ENCODE data around the gene CALHM1.

The CALHM1 gene

DNA sequence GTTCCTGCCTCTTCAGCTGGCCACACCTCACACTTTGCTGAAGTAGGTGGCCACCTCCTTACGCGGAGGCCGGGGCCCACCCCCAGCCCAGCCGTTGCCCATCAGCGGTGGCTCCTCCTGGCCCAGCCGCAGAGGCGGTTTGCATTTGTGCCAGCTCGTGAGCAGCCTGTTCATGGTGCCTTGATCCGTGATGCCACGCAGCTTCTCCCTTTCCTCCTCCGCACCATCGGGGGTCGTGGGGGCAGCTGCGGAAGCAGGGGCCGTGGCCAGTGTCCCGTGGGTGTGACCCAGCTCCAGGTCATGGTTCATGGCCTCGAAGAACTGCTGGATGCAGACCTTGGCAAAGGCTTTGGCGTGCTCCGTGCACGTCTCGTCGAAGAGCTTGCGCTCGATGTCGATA lies 3.5 kb downstream of the CALHM1 start:
- no peak for DNase-seq (ENCODE audit: low read depth in 2 of 2)

DNA sequence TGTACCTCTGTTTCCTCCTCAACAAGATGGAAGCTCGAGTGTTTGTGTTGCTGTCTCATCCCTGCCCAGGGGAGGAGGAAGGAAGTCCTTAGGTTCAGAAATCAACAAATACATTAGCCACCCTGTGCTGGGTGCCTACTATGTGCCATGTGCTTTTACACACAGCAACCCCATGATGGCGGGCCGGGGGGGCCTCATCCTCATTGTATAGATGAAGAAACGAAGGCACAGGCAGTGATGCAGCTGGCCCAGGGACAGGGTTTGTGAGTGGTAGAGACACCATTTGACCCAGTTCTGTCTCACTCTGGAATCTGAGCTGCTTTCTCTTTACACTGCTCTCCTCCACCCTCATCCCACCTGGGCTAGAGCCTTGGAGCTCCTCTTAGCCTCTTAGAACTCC lies 4.7 kb downstream of the CALHM1 start:
- no peak for DNase-seq (ENCODE audit: low read depth in 2 of 2)

DNA sequence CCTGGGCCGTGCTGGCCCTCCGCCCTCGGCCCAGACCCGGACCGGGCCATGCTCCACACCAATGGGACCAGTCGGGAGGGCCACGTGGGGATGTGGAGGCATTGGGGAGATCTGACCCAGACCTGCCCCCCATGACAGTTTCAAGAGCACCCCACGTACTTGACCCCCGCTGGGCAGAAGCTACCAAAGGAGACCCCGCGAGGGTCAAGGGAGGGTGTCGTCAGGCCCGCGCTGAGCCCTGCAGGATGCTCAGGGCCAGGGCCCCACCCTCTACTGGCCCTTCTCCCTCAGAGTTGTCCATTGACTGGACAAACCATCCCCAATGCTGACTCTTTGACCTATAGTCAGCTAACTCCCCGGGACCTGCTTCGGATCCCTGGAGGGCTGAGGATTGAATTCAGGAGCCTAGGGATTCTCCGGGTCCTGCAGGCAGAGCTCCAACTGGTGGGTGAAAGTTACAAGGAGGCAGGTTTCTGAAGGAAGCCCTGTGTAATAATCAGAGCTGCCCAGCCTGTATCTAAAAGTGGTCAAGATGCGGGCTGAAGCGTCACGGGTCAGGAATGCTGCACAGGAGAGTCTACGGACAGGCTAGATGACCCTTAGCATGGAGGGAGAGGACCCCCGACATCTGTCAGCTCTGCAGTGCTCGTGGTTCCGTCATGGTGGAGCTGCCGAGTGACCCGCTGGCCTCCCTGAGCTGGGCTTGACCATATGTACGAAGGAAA lies 6.0 kb downstream of the CALHM1 start:
- no peak for DNase-seq (ENCODE audit: low read depth in 2 of 2)

DNA sequence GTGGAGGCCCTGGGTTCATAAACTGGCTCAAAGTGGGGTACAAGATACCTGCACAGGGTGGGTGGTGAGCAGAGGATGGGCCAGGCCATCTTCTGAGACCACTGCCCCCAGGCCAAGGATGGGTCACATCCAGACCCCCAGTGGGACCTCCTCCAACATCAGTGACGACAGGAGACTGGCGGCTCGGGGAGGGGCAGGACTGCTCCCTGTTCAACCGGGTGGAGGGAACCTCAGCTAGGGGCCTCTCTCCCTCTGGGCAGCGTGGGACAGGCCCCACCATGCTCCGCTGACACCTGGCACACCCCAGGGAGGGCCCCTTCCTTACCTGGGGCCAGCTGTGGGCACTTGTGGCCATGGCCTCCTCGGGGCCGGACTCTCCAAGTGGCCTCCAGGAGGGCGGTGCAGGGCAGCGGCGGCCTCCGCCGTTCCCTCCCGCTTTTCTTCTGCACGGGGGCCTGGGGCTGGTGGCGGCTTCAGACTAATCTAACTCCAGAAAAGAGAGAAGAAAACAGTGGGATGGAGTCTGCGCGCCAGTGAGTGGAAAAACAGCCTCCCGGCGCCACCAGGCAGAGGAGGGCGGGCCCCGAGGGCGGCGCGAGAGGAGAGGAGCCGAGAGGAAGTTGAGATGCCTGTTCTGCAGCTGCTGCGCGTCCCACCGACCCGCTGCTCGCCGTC lies 6.7 kb downstream of the CALHM1 start, which contains the start of gene CALHM2:
Gene CALHM2 (minus strand): TSS at position 540 of the 675 bp plus-strand sequence. CDS start 2,429 bp downstream, outside the sequence.
- peak; percentile 19 to 23 for DNase-seq (ENCODE audit: low read depth in 2 of 2)

DNA sequence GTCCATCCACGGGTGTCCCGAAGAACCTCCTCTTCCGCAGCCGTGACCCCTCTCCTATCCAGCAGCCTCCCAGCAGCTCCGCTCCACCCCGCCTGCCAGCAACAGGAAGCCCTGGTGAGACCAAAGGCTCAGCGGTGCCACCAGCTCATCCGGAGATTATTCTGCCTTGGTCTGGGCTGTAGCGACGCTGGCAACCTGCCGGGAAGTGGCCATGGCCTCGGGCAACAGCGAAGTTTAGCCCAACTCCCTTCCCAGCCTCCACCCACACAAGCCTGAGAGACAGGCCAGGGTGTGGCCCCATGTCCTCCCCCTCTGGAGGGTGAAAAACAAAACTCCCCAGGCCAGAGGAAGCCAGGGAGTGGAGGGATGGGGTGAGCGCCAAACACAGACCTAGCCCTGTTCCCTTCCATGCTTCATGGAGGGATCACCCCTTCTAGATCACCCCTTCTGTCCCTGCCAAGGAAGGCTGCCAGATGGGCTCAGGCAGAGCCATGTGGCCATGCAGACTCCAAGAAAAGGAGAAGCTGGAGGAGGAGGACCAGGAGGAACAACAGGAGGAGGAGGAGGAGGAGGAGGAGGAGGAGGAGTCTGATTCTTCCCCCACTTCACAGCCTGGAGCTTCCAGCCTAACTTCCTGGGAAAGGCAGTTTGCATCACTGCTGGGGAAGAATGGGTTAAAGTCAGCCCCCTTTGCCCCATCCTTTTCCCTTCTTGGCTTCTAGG lies 7.4 kb downstream of the CALHM1 start:
- no peak for DNase-seq (ENCODE audit: low read depth in 2 of 2)

DNA sequence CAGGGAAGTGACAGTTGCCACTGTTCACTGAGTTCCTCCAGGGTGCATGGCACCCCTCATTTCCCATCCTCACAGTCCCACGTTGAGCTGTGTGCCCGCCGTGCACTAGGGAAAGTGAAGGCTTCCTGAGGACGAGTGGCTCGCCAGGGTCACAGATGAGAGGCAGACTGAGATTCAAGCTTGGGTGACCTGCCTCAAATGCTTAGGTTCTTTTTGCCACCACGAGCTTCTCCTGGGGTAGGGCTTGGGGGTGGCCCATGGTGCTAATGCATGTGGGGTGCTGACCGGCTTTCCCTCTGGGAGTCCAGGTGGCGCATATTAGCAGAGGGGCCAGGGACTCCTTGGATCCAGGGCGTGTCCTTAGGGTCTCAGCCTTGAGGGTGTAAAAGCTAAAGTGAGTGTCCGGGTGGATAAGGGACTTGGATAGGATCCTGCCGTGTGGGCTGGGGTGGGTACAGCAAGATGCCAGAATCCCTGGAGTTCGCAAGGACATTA lies 8.5 kb downstream of the CALHM1 start:
- DNase-seq (ENCODE audit: low read depth in 2 of 2) = no peak

DNA sequence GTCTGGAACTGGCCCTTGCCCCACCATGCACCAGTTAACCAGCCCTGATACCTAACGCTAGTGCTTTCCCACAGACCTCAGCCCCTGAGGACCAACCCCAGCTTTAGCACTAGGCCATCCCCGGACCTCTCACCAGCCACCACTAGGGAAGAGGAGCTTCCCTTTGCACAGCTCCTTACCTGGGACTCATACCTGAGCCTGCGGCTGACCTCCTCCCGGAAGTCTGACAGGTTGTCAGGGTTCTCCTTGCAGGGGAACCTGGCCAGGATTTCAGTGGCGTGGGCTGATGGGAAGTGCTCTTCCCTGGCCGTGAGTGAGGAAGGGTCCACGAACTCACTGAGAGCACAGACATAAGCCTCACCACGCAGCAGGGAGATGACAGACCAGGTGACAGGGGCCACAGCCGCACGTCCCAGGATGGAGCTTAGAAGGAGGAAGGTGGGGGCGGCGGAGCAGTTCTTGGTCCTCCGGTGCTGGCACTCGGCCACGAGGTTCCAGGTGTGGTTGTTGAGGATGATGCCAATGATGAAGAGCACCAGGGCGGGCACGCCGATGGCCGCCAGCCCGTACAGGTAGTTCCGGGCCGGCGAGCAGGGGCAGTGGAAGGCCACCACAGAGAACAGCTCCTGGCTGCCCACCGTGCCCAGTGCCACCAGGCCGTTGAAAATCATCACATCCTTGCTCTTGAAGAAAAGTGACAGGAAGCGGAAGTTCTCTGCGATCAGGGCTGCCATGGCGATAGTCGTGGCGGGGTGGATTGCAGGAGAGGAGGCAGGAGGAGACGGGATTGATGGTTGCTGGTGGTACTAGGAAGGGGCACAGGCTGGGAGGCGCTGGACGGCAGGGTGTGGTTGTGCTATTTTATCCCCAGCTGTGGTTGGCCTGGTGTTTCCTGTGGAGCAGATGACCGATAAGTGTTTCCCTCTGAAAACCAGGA lies 9.2 kb downstream of the CALHM1 start:
- DNase-seq (ENCODE audit: low read depth in 2 of 2) = no peak

DNA sequence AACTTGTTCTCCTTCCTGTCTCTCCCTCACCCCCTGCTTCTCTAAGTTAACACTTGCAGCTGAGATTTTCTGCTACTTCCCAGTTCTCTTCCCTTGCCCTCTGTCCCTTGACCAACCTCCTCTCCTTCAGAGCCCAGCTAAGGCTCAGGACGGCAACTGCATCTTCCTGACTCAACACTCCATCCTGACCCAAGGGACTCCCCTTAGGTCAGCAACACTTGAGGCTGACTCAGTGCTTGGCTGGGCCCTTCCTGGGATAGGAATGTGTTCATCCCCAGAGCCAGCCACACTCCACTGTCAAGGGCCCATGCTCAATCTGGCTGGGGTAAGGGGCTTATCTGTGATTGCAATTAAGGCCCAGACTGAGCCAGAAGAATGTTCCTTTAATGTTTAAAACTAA lies 10.0 kb downstream of the CALHM1 start:
- no peak for DNase-seq (ENCODE audit: low read depth in 2 of 2)

DNA sequence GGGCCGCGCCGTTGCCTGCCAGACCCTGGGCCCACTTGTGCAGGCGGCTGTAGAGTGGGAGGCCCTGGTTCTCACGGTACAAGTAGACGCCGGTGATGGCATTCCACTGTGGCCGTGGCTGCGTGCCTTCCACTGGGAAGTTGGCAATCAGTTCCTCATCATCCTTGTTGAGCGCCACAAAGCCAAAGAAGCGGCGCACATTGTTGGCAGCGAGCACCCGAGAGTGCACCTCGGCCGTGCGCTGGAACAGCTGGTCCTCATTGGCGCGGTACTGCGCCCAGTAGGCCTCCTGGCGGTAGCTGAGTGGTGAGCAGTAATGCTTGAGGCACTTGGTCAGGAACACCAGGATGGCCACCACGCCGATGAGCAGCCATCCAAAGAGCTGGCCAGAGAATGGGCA lies 11.5 kb downstream of the CALHM1 start:
- DNase-seq (ENCODE audit: low read depth in 2 of 2) = no peak

DNA sequence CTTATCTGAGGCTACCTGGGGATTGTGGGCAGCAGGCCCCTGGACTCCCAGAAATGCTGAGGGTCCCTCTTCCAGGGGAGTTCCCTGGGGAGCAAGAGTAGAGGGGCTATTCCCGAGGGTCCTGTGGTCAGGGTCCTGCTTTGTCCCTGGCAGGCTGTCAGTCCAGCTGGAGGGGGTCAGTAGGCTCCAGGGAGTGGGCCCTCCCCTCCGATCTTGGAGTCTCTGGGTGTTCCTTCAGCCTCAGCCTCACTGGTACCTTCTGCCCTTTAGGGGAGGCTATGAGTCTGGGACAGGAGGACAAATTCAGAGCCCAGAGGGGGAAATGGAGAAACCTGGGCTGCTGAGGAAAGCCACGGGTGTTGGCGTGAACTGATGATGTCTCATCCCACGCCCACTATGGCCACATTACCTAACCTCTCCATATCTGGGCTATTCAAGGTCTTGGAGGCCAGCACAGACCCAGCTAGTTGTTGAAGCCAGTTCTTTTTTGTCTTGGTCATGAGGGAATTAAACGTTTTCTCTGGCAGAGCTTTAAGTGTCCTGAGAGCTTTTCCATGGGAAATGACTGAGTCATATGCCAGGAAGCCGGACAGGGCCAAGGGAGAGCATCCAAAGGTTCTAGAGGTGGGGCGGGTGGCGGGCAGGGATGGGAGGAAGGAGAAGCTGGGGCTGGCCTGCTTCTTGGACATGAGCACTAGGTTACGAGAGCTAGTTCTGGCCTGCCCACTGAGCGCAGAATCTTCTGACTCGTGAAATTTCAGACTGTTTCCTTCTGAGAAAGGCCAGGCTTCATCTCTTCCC lies 12.7 kb downstream of the CALHM1 start:
- no peak for DNase-seq (ENCODE audit: low read depth in 2 of 2)

DNA sequence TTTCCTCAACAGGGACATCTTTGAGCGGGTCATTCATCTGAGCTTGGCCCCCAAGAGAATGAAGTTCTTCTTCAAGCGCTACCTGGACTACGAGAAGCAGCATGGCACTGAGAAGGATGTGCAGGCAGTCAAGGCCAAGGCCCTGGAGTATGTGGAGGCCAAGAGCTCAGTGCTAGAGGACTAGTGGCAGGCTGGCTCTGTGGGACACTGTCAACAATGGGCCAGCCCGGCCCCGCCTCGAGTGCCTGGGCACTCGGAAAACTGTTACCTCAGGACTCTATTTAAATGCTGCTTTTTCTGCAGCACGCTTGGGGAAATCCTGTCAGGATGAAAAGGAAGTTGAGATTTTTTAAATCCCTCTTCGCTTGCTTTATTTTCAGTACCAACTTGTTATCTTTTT lies 13.3 kb downstream of the CALHM1 start:
- no peak for DNase-seq (ENCODE audit: low read depth in 2 of 2)

DNA sequence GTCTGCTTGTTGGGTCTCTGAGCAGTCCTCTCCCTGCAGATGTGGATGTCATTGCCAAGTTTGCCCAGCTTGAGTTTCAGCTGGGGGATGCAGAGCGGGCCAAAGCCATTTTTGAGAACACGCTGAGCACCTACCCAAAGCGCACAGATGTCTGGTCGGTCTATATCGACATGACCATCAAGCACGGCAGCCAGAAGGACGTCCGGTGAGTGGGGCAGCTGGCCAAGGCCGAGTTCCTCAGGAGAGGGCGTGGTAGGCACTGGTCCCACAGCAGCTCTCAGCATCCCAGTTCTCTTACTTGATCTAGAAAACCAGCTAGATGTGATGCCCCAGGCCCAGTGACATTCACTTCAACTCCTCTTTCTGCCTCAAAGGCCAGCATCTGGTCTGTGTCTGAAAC lies 14.2 kb downstream of the CALHM1 start:
- no peak for DNase-seq (ENCODE audit: low read depth in 2 of 2)

DNA sequence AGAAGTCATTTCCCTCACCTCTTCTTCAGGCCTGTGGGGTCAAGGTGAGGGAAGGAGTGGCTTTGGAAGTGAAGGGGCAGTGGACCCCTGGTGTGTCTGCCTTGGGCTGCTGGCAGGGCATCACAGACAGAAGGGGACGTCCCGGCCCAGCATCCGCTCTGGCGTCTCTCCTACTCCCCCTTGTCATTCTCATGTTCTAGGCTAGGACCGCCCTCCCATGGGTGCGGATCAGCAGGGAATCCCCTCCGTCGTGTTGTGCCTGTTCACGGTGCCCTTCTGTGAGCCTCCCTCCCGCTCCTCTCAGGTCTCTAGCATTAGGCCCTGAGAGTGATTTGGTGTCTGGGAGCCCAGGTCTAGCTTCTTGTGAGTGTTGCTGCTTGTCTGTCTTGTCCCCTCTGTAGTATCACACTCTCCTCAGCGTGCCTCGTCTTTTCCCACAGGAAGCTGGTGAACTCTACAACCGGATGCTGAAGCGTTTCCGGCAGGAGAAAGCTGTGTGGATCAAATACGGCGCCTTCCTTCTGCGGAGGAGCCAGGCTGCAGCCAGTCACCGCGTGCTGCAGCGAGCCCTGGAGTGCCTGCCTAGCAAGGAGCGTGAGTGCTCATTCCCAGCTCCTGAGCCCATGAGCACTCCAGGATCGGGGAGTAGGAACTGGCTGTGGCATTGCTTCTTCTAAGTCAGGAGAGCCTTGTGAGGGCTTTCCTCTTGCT lies 15.1 kb downstream of the CALHM1 start:
- DNase-seq (ENCODE audit: low read depth in 2 of 2) = no peak

DNA sequence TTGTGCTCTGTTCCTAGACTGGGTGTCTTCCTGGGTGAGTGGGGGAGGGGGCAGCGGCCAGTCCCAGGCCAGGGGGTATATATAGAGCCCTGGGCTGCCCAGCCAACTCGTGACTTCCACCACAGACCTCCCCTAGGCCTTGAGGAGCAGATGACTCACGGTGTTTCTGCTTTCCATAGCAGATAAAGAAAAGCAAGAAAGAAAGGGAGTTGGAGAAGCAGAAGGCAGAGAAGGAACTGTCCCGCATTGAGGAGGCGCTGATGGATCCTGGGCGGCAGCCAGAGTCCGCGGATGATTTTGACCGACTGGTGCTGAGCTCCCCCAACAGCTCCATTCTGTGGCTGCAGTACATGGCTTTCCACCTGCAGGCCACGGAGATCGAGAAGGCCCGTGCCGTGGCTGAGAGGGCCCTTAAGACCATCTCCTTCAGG lies 16.7 kb downstream of the CALHM1 start:
- DNase-seq (ENCODE audit: low read depth in 2 of 2) = no peak

DNA sequence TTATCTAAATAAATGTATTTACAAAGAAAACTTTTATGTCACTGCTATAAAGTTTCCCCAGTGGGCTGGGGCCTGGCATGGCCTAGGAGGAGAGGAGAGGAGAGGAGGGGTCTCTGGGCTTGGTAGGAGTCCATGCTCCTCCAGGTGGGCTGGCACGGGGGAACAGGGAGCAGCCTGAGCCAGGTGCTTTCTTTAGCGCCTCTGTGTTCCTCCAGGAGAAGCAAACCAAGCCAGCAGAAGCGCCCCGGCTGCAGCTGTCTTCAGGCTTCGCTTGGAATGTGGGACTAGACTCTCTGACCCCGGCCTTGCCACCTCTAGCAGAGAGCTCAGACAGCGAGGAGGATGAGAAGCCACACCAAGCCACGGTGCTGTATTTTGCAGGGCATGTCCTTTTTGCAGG lies 17.1 kb downstream of the CALHM1 start:
- DNase-seq (ENCODE audit: low read depth in 2 of 2) = no peak

DNA sequence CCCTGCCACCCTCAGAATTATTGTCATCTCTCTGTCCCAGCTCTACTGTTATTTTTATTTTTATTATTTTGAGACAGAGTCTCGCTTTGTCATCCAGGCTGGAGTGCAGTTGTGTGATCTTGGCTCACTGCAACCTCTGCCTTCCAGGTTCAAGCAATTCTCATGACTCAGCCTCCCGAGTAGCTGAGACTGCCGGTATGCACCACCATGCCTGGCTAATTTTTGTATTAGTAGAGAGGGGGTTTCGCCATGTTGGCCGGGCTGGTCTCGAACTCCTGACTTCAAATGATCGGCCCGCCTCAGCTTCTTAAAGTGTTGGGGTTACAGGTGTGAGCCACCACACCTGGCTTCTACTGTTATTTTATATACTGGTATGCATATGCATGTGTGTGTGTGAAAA lies 17.5 kb downstream of the CALHM1 start:
- DNase-seq (ENCODE audit: low read depth in 2 of 2) = no peak

DNA sequence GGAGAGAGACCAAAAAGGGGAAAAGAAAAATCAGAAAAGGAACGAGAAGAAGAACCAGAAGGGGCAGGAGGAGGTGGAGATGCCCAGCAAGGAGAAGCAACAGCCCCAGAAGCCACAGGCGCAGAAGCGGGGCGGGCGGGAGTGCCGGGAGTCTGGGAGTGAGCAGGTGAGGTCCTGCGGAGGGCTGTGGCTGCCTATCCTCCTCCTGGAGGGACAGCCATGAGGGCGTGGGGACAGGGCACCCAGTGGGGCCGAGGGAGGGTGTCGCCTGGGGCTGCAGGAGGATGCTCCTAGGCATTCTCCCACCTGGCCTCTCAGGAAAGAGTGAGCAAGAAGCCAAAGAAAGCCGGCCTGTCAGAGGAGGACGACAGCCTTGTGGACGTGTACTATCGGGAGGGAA lies 18.3 kb downstream of the CALHM1 start:
- DNase-seq (ENCODE audit: low read depth in 2 of 2) = no peak

DNA sequence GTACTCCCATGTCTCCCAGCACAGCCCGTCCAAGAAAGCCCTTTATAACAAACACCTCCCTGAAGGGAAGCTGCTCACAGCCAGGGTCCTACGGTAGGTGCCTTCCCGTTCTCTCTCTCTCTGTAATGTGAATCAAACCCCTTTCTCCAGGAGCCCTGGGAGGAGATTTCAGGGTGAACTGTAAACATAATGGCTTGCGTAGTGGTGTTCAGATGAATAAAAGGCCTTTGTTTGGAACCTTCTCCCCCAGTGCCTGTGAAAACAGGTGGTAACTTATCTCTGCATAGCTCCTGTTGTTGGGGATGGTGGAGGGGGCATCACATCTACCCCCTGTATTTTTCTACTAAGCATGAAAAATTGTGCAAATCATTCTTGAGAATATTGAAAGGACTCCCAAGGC lies 18.9 kb downstream of the CALHM1 start:
- DNase-seq (ENCODE audit: low read depth in 2 of 2) = no peak

DNA sequence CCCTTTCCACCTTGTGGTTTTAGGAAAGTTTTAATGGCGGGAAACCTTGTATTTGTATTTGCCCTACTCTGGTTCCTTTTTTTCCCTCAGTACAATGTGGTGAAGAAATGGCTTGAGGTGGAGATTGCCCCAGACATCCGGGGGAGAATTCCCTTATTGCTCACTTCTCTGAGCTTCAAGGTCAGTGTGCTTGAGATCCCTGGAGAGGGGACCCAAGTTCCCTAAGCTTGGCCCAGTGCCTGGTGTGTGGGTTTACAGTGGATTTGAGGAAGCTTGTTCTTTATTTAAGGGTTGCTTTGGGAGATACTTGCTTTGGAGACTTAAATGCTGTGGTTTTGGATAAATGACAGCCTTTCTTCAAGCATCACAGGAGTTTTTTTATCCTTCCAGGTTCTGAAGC lies 24.8 kb downstream of the CALHM1 start:
- DNase-seq (ENCODE audit: low read depth in 2 of 2) = no peak

DNA sequence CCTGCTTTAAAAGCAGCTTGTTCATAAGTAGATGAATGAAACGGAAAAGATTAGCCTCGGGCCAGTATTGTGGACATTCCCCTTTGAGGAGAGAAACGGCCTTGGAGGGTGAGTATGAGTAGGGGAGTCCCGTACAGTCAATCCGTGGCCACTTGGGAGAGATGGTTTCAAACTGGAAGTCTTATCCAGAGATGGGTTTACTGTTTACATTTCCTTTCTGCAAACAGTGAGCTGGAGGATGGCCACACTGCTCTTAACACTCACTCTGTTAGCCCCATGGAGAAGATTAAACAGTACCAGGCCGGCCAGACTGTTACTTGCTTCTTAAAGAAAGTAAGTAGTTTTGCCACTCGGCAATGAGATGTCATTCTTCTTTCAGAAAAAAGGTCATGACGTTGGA lies 26.8 kb downstream of the CALHM1 start:
- DNase-seq (ENCODE audit: low read depth in 2 of 2) = no peak

Measured in stimulated activated CD4-positive, alpha-beta T cell treated with anti-CD3 and anti-CD28 coated beads, Interleukin-1b, Interleukin-23, amount 100 ng/mL, for 1 hour (primary cell).